GM12864 (cell line): ENCODE data around the gene ARID2.

Experiments
- DNase-seq: peaks from one replicate; pipeline ENCODE4 v3.0.0-alpha.2; 2011; ENCODE audit warnings: low read depth
- H3K4me3 ChIP-seq: 2 replicates; pipeline ENCODE4 v1.5.1; 2011; ENCODE audit warnings: mild to moderate bottlenecking, low read depth, low read length, control low read depth
- CTCF ChIP-seq: IDR thresholded peaks from 2 replicates; pipeline ENCODE4 v1.5.1; 2011; ENCODE audit warnings: low read depth, mild to moderate bottlenecking, moderate library complexity, low read length, control low read depth, inconsistent platforms; ENCODE audit errors: missing control alignments

ARID2 gene

DNA sequence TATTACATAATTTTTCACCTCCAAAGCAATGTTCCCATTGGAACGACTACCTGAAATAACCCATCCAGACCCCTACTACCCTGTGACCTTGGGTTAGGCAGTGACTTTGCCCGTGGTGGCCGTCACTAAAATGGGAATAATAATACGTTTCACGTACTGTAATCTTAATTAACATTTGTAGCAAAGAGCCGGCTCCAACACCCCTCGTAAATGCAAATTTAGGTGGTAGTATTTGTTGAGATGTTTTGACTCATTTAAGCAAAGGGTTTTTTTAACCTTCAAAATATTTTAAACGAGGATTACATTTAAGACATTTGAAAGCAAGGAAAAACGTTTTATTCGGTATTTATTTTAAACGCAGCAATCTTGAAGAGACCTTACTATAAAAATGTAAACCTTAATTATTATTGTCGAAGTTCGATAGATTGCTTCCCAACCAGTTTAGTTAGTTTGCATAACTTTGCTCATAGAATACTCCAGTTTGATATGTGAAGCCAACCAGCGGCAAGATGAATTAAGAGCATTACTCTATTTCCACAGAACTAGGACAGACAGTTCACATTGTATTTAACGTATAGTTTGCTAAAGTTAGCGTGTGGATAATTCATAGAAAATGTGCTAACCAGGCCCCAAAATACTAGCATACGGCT is 1.4 kb upstream of the ARID2 start:
- DNase-seq, result no peak
- H3K4me3 ChIP-seq, result peak overlapping the region; percentile 91
- no peak for TF ChIP-seq CTCF

- DNase-seq, result peak; percentile 93
- TF ChIP-seq CTCF, result peak; percentile 85
- H3K4me3 ChIP-seq, result peak overlapping the region; percentile 91
Measured at GRCh38 chr12:45728630-45729232, 775 bp upstream of the ARID2 start.

GRCh38 chr12:45730084-45730347 is 510 bp downstream of the ARID2 start:
- no peak for TF ChIP-seq CTCF
- peak overlapping the region; percentile 91 for H3K4me3 ChIP-seq
- no peak for DNase-seq

- DNase-seq, result no peak
- no peak for TF ChIP-seq CTCF
- peak overlapping the region; percentile 91 for H3K4me3 ChIP-seq
Measured at GRCh38 chr12:45730348-45731189, 1.1 kb downstream of the ARID2 start.

DNA sequence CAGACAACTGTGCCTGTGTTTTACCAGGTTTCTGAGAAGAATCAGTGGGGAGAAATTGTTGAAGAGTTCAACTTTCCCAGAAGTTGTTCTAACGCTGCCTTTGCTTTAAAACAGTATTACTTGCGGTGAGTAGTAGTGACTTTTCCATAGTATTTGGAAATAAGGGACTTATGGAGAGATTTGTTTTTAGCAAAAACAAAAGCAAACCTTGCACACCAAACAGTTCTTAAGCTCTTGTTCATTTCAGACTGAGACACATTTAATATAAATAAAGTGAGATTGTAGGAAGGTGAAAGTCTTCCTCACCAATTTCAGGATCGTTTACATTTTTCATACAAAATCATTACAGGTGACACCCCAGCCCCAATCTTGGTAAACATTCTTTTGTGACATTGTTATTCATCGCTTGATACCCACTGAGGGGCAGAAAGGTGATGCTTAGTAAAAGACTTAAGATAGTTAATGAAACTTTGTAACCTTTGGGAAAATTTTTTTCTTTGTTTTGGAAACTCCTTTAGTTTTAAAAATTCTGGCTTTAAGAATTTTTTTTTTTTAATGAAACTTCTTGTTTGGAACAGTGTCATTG is 1.8 kb downstream of the ARID2 start:
- peak overlapping the region; percentile 91 for H3K4me3 ChIP-seq
- no peak for DNase-seq
- TF ChIP-seq CTCF, result no peak

- DNase-seq, result no peak
- H3K4me3 ChIP-seq, result peak overlapping the region; percentile 22; the same call in 1 of the 2 replicates
- no peak for TF ChIP-seq CTCF
Measured at GRCh38 chr12:45732250-45732649, 2.7 kb downstream of the ARID2 start.
